ENCODE measurements around the gene THSD4. TPM values are rescaled to one million over a fixed set of nuclear protein-coding genes. Genes with fewer than 3 reads are reported as not detected.

Gene THSD4
- total RNA-seq, 1 donor from 2014 or later = 1.4 TPM

DNA sequence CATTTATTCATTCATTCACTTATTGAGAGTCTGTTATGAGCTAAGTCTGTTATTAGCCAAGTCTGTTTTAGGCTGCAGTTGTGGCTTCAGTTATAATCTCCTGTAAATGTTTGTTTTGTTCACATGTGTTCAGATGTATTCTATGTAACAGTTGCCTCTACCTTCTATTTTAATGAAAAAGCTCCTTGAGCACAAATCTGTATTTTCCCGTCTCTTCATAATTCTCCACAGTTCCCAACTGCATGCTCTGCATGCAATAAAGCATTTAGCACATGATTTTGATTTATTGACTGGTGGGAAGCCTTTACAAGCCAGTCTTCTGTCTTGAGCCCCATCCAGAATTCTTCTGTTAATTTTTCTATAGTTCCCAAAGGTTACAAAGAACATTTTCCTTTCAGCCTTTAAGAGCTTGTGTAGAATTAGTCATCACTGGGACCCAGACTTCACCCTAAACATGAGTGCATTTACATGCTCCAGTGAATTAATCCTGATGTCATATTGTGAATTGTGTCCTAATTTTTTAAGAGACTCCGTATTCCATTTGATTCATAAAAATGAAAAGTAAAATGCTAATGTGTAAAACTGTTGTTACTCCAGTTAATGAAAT lies 572.7 kb downstream of the THSD4 start:
- Mint-ChIP-seq H3K27ac (ENCODE audit: unreplicated experiment) (no peak overlapping the region), H3K27me3 (ENCODE audit: low read depth) (peaks cover 9% of the 10 kb centered on the region), H3K4me1 (no peaks in the 10 kb centered on the region), H3K4me3 (no peak overlapping the region), H3K36me3 (ENCODE audit: low read depth) (no peaks in the 10 kb centered on the region), H3K9me3 (peaks cover 6% of the 10 kb centered on the region)
- DNase-seq (ENCODE audit: low read depth, low spot score) = no peak
- TF ChIP-seq, protein P1, sequence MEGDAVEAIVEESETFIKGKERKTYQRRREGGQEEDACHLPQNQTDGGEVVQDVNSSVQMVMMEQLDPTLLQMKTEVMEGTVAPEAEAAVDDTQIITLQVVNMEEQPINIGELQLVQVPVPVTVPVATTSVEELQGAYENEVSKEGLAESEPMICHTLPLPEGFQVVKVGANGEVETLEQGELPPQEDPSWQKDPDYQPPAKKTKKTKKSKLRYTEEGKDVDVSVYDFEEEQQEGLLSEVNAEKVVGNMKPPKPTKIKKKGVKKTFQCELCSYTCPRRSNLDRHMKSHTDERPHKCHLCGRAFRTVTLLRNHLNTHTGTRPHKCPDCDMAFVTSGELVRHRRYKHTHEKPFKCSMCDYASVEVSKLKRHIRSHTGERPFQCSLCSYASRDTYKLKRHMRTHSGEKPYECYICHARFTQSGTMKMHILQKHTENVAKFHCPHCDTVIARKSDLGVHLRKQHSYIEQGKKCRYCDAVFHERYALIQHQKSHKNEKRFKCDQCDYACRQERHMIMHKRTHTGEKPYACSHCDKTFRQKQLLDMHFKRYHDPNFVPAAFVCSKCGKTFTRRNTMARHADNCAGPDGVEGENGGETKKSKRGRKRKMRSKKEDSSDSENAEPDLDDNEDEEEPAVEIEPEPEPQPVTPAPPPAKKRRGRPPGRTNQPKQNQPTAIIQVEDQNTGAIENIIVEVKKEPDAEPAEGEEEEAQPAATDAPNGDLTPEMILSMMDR (conservative IDR thresholded peaks at IDR 0.05) = no peak

DNA sequence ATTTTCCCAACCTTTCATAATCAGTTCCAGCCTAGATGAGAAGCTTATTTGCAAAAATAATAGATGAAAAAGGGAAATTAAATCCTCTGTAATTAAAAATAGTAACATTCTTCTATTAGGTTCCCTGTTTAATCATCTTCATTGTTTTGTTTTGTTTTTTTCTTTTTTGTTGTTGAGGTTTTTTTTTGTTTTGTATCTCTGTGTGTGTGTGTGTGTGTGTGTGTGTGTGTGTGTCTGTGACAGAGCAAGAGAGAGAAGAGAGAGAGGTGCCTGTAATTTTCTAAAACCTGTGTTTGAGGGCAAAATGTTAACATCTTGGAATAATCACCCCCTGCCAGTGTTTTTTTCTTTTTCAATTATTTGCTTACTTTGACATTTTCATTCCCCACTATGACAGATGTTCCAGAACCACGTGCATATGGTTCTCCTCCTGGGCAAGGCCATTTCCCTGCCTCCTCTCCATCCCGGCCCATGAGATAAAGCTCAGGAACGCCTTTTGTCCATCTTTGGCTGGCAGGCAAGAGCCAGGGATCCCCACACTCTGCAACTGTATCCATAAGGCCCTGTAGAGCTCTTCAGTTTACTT lies 573.3 kb downstream of the THSD4 start:
- peaks cover 9% of the 10 kb centered on the region for H3K27me3 Mint-ChIP-seq (ENCODE audit: low read depth)
- no peaks in the 10 kb centered on the region for H3K4me1 Mint-ChIP-seq
- no peaks in the 10 kb centered on the region for H3K36me3 Mint-ChIP-seq (ENCODE audit: low read depth)
- DNase-seq (ENCODE audit: low read depth, low spot score) = no peak
- peaks cover 6% of the 10 kb centered on the region for H3K9me3 Mint-ChIP-seq
- TF ChIP-seq, protein P1 (conservative IDR thresholded peaks at IDR 0.05) = no peak
- no peak overlapping the region for H3K27ac Mint-ChIP-seq (ENCODE audit: unreplicated experiment)
- no peak overlapping the region for H3K4me3 Mint-ChIP-seq

DNA sequence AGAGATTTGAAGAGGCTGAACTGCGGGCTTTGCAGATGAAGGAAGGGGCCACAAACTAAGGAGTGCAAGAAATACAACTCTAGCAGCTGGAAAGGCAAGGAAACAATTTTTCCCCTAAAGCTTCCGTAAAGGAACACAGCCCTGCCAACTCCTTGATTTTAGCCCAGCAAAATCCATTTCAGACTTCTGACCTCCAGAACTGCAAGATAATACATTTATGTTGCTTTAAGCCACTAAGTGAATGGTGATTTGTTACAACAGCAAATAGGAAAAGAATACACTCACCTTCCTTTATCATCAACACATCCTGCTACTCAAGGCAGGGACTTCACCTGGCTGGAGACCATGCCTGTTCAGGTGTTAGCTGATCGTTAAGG lies 575.8 kb downstream of the THSD4 start:
- H3K4me3 Mint-ChIP-seq = no peak overlapping the region
- peaks cover 9% of the 10 kb centered on the region for H3K27me3 Mint-ChIP-seq (ENCODE audit: low read depth)
- no peaks in the 10 kb centered on the region for H3K4me1 Mint-ChIP-seq
- no peak overlapping the region for H3K27ac Mint-ChIP-seq (ENCODE audit: unreplicated experiment)
- H3K9me3 Mint-ChIP-seq = peaks cover 6% of the 10 kb centered on the region
- DNase-seq (ENCODE audit: low read depth, low spot score) = no peak
- TF ChIP-seq, protein P1 (conservative IDR thresholded peaks at IDR 0.05) = no peak
- no peaks in the 10 kb centered on the region for H3K36me3 Mint-ChIP-seq (ENCODE audit: low read depth)

DNA sequence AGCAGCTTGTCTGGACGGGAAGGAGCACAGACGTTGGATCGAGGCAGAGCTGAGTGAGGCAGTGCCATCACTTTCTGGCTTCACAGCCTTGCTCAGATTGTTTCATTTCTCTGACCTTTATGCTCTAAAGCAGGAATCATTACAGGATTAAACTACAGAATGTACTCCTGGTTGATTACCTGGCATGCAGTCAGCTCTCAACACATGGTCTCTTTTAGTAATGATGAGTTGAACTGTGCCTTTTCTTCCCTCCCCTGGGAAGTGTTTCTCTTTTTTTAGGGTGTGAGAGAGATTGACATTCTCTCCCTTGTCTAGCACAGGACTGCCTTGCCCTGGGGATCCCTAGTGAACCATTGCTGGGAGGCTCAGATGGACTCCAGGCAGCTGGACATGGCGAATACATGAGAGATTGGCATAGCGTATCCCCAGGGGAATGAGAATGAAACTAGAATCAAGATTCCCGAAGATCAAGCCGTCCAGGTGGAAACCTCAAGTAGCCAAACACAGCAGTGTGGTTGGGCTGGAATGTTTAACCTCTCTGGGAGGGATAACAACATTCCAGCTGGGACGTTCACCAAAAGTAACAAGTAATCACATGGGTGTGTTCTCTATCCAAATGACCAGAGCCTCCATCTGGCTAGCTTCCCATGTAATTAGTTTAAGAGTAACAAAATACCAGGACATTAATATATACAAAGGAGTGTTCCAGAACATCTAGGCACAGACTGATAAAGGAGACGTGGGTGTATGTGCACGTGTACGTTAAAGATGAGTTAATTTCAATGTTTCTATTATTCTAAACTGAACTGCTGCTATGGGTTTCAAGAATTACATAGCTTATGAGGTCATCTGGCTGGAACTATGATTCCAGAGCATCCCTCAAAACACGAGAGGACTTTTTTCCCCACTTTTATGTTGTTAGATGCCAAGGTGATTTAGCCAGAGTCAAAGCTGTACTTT lies 576.5 kb downstream of the THSD4 start:
- Mint-ChIP-seq H3K4me1 (no peaks in the 10 kb centered on the region), H3K36me3 (ENCODE audit: low read depth) (no peaks in the 10 kb centered on the region), H3K27ac (ENCODE audit: unreplicated experiment) (no peak overlapping the region), H3K9me3 (peaks cover 3% of the 10 kb centered on the region), H3K27me3 (ENCODE audit: low read depth) (peaks cover 9% of the 10 kb centered on the region), H3K4me3 (no peak overlapping the region)
- TF ChIP-seq, protein P1 (conservative IDR thresholded peaks at IDR 0.05) = no peak
- DNase-seq (ENCODE audit: low read depth, low spot score) = no peak

DNA sequence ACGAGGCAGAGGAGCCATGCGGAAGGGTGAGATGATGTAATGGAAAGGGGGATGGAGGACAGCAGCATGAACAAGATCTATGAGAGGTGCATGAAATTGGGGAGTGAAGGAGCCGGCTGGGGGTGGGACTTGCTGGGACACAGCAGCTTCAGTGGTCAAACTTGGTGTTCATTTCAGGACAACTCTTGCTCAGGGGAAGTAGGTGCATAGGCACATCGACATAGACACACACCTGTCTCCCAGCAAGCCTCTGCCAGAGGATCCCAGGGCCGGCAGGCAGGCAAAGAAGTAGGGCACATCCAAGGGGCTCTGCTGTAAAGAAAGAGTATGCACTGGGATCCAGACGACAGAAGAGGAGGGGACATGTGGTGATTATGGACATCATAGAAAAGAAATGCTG lies 582.0 kb downstream of the THSD4 start:
- no peaks in the 10 kb centered on the region for H3K36me3 Mint-ChIP-seq (ENCODE audit: low read depth)
- H3K9me3 Mint-ChIP-seq = no peaks in the 10 kb centered on the region
- no peak overlapping the region for H3K4me3 Mint-ChIP-seq
- peaks cover under 1% of the 10 kb centered on the region for H3K27me3 Mint-ChIP-seq (ENCODE audit: low read depth)
- no peak overlapping the region for H3K27ac Mint-ChIP-seq (ENCODE audit: unreplicated experiment)
- no peak for DNase-seq (ENCODE audit: low read depth, low spot score)
- TF ChIP-seq, protein P1 (conservative IDR thresholded peaks at IDR 0.05) = no peak
- H3K4me1 Mint-ChIP-seq = no peaks in the 10 kb centered on the region
